Esophagus muscularis mucosa (tissue), 4 donors: ENCODE data around the gene CHIT1. TPM values are rescaled to one million over a fixed set of nuclear protein-coding genes. Genes with fewer than 3 reads are reported as not detected.

Source experiments
- DNase-seq: peaks from one replicate; pipeline ENCODE4 v3.0.0-alpha.2; 2017; ENCODE audit errors: extremely low spot score
- H3K27ac ChIP-seq, 4 donors: fragments of 200-600 bp; sonication (generic); replicated peaks in 1 of 4; 1 replicate in 3 of 4; 2 replicates in 1 of 4; pipeline ENCODE4 v1.5.1; 2016 to 2019; ENCODE audit warnings: mild to moderate bottlenecking in 1 of 4
- H3K27me3 ChIP-seq, 4 donors: fragments of 200-600 bp; sonication (generic); one replicate each; pipeline versions ENCODE4 v1.5.1 to v1.6.0; 2016 to 2019
- H3K36me3 ChIP-seq, 4 donors: fragments of 200-600 bp; sonication (generic); one replicate each; pipeline ENCODE4 v1.5.1; 2016 to 2019
- H3K4me1 ChIP-seq, 4 donors: fragments of 200-600 bp; sonication (generic); one replicate each; pipeline ENCODE4 v1.5.1; 2016 to 2019
- H3K4me3 ChIP-seq, 4 donors: fragments of 200-600 bp; sonication (generic); 1 replicate in 2 of 4; 2 replicates in 2 of 4; pipeline ENCODE4 v1.5.1; 2016 to 2019; ENCODE audit warnings: mild to moderate bottlenecking in 4 of 4, moderate library complexity in 1 of 4
- H3K9me3 ChIP-seq, 4 donors: fragments of 200-600 bp; sonication (generic); 1 replicate in 3 of 4; 2 replicates in 1 of 4; pipeline ENCODE4 v1.5.1; 2016 to 2019
- CTCF ChIP-seq, 3 experiments: fragments of 200-600 bp in 2 of 3; fragments of 450-650 bp in 1 of 3; sonication (generic) in 2 of 3; IDR thresholded peaks; one replicate each; pipeline ENCODE4 v1.5.1; 2017 to 2019; ENCODE audit warnings: antibody characterized with exemption in 3 of 3, mild to moderate bottlenecking in 2 of 3, moderate library complexity in 1 of 3
- EP300 ChIP-seq: sonication (generic); formaldehyde crosslinking; IDR thresholded peaks from one replicate; pipeline ENCODE4 v1.6.1; 2017; ENCODE audit warnings: antibody characterized with exemption
- POLR2A ChIP-seq: fragments of 450-650 bp; IDR thresholded peaks from one replicate; pipeline ENCODE4 v1.6.1; 2017; ENCODE audit warnings: antibody characterized with exemption, moderate library complexity, mild to moderate bottlenecking, low read depth
- POLR2AphosphoS5 ChIP-seq, 2 donors: sonication (generic); formaldehyde crosslinking; IDR thresholded peaks; one replicate each; pipeline ENCODE4 v1.6.1; 2017; ENCODE audit warnings: antibody characterized with exemption in 2 of 2
- WGBS: methylation state at CpG from one replicate; pipeline ENCODE4 v1.1.5; 2018; 5-methylcytosine and 5-hydroxymethylcytosine counted together
- intact Hi-C: fragments of 100-400 bp; cut with DNase I; formaldehyde crosslinking; loops from one replicate; pipeline ENCODE4 v1.15.1; 2023
- total RNA-seq, 4 donors: library from RNA; depleted of rRNA; stranded (reverse); fragments of >200 nt; gene quantifications; one replicate each; pipeline versions ENCODE4 v1.1.0 to v1.2.1, GENCODE V29; 2016

CHIT1 gene
- total RNA-seq, 4 donors from 2014 or later = 0.11 to 0.26 (median 0.17) TPM; not detected in 1

GRCh38 chr1:203175827-203176241, 53.6 kb downstream of the CHIT1 start:
- H3K9me3 ChIP-seq = no peaks in the 10 kb centered on the region
- no peaks in the 10 kb centered on the region for H3K36me3 ChIP-seq
- TF ChIP-seq CTCF (IDR thresholded peaks at IDR 0.05) (no peak), POLR2AphosphoS5 (IDR thresholded peaks at IDR 0.05) (no peak), POLR2A (no peak), EP300 (no peak)
- H3K27me3 ChIP-seq = peaks cover 0 to 12% (median 0%) of the 10 kb centered on the region in 4 donors
- no peak for DNase-seq
- WGBS = 67% methylated on average over 5 of the region's 9 CpGs
- H3K4me3 ChIP-seq = no peak overlapping the region
- peaks cover 0 to 7% (median 0%) of the 10 kb centered on the region in 4 donors for H3K4me1 ChIP-seq
- H3K27ac ChIP-seq = no peak overlapping the region
- intact Hi-C loops = no loop called here

- Histone ChIP-seq H3K36me3 (no peaks in the 10 kb centered on the region), H3K27ac (no peak within 1 kb of the TSS), H3K4me1 (peaks cover 0 to 7% (median 0%) of the 10 kb centered on the region in 4 donors), H3K9me3 (no peaks in the 10 kb centered on the region), H3K4me3 (no peak within 1 kb of the TSS), H3K27me3 (peaks cover 0 to 12% (median 0%) of the 10 kb centered on the region in 4 donors)
- WGBS = 80% methylated on average over 2 of the region's 5 CpGs
- DNase-seq = no peak
- intact Hi-C loops = no loop called here
- TF ChIP-seq POLR2AphosphoS5 (IDR thresholded peaks at IDR 0.05) (no peak), POLR2A (no peak), CTCF (IDR thresholded peaks at IDR 0.05) (no peak)
Observed at GRCh38 chr1:203175237-203175826, 54.1 kb downstream of the CHIT1 start, which contains the start of gene MYBPH. Gene MYBPH (minus strand): TSS chr1:203175826. CDS start chr1:203175755, 71 bp downstream.

- WGBS = 84% methylated on average over 4 of the region's 12 CpGs
- DNase-seq = no peak
- Histone ChIP-seq H3K27ac (no peak overlapping the region), H3K27me3 (peaks cover 0 to 12% (median 0%) of the 10 kb centered on the region in 4 donors), H3K4me1 (peaks cover 0 to 7% (median 0%) of the 10 kb centered on the region in 4 donors), H3K9me3 (no peaks in the 10 kb centered on the region), H3K4me3 (no peak overlapping the region), H3K36me3 (no peaks in the 10 kb centered on the region)
- intact Hi-C loops = loop anchor here (5.0 kb wide), 1 partner anchor 57 kb away; no protein-coding TSS in a partner anchor
- TF ChIP-seq CTCF (IDR thresholded peaks at IDR 0.05) (no peak), EP300 (no peak), POLR2A (no peak), POLR2AphosphoS5 (IDR thresholded peaks at IDR 0.05) (no peak)
Observed at GRCh38 chr1:203174324-203174985, 55.0 kb downstream of the CHIT1 start.

GRCh38 chr1:203173566-203173965, 55.9 kb downstream of the CHIT1 start:
- Histone ChIP-seq H3K4me1 (peaks cover 0 to 7% (median 0%) of the 10 kb centered on the region in 4 donors), H3K9me3 (no peaks in the 10 kb centered on the region), H3K27ac (no peak overlapping the region), H3K4me3 (no peak overlapping the region), H3K36me3 (no peaks in the 10 kb centered on the region), H3K27me3 (peaks cover 0 to 12% (median 0%) of the 10 kb centered on the region in 4 donors)
- 100% methylated on average over 2 of the region's 5 CpGs for WGBS
- no peak for TF ChIP-seq POLR2A
- no peak for TF ChIP-seq POLR2AphosphoS5 (IDR thresholded peaks at IDR 0.05)
- TF ChIP-seq EP300 = no peak
- no peak for DNase-seq
- intact Hi-C loops = loop anchor here (5.0 kb wide), 1 partner anchor 56 kb away; no protein-coding TSS in a partner anchor

- H3K4me3 ChIP-seq = no peak overlapping the region
- intact Hi-C loops = loop anchor here (5.0 kb wide), 1 partner anchor 56 kb away; no protein-coding TSS in a partner anchor
- peaks cover 0 to 7% (median 0%) of the 10 kb centered on the region in 4 donors for H3K4me1 ChIP-seq
- H3K36me3 ChIP-seq = no peaks in the 10 kb centered on the region
- H3K27me3 ChIP-seq = peaks cover 0 to 12% (median 0%) of the 10 kb centered on the region in 4 donors
- no peak for DNase-seq
- no peaks in the 10 kb centered on the region for H3K9me3 ChIP-seq
- H3K27ac ChIP-seq = no peak overlapping the region
- no peak for TF ChIP-seq CTCF (IDR thresholded peaks at IDR 0.05)
- no peak for TF ChIP-seq EP300
- TF ChIP-seq POLR2A = no peak
- no peak for TF ChIP-seq POLR2AphosphoS5 (IDR thresholded peaks at IDR 0.05)
- 83% methylated on average over 1 of the region's 2 CpGs for WGBS
Observed at GRCh38 chr1:203173011-203173555, 56.4 kb downstream of the CHIT1 start.
